ENCODE data around the gene TSC22D3.

DNA sequence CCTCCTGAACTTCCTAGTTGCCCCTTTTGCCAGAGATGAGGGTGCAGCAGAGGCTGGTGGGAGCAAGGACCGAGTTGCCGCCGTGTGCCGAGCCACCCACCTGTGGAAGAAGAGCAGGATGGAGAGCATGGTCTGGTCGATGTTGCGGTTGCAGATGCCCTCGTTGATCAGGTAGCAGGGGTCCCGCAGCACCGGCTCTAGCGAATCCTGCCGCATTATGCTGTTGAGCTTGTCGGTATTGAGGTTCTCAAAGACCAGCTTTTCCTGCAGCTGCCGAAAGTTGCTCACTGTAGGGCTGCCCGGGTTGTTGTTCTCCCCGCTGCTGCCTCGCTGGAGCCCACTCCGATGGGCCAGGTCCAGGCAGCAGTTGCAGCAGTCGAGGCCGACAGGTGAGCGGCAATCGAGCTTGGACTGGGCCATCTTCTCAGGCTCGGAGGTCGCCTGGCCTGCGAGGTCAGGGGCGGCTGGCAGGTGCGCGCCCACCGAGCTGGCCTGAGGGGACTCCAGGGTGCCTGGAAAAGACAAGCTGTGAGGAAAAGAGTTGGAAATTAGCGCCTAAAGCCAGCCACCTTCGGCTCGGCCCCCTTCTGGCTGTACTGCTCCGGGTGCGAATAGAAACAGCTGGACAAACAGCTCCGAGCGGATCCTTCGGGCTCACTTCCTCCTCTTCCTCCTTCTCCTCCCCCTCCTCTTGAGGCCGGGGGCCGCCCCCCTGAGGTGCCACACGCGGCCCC, 420 bp downstream of the TSC22D3 start:
- TF ChIP-seq, protein P1, sequence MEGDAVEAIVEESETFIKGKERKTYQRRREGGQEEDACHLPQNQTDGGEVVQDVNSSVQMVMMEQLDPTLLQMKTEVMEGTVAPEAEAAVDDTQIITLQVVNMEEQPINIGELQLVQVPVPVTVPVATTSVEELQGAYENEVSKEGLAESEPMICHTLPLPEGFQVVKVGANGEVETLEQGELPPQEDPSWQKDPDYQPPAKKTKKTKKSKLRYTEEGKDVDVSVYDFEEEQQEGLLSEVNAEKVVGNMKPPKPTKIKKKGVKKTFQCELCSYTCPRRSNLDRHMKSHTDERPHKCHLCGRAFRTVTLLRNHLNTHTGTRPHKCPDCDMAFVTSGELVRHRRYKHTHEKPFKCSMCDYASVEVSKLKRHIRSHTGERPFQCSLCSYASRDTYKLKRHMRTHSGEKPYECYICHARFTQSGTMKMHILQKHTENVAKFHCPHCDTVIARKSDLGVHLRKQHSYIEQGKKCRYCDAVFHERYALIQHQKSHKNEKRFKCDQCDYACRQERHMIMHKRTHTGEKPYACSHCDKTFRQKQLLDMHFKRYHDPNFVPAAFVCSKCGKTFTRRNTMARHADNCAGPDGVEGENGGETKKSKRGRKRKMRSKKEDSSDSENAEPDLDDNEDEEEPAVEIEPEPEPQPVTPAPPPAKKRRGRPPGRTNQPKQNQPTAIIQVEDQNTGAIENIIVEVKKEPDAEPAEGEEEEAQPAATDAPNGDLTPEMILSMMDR (conservative IDR thresholded peaks at IDR 0.05; ENCODE audit: low read length), result no peak
- no peak for TF ChIP-seq EZH2phosphoT487 (IDR thresholded peaks at IDR 0.05; ENCODE audit: borderline replicate concordance, low read depth, low read length)
